Colonic mucosa (tissue), 4 donors: ENCODE measurements around the gene MAP2. TPM values are rescaled to one million over a fixed set of nuclear protein-coding genes. Genes with fewer than 3 reads are reported as not detected.

Source experiments
- DNase-seq: peaks from one replicate; pipeline ENCODE4 v3.0.0-alpha.2; 2020
- H3K27ac ChIP-seq: fragments of 200-600 bp; one replicate; pipeline ENCODE4 v1.8.0; 2021
- H3K27me3 ChIP-seq: fragments of 200-600 bp; one replicate; pipeline ENCODE4 v1.8.0; 2021
- H3K36me3 ChIP-seq: fragments of 200-600 bp; one replicate; pipeline ENCODE4 v1.8.0; 2021
- H3K4me1 ChIP-seq: fragments of 200-600 bp; one replicate; pipeline ENCODE4 v1.8.0; 2021; ENCODE audit warnings: mild to moderate bottlenecking
- H3K4me3 ChIP-seq: fragments of 200-600 bp; one replicate; pipeline ENCODE4 v1.8.0; 2021
- H3K9ac ChIP-seq, 2 donors: one replicate each; pipeline ENCODE4 v1.7.0; 2013; ENCODE audit warnings: control low read depth in 2 of 2, low read depth in 2 of 2, low read length in 2 of 2
- H3K9me3 ChIP-seq: fragments of 200-600 bp; one replicate; pipeline ENCODE4 v1.8.0; 2021
- CTCF ChIP-seq: fragments of 200-600 bp; IDR thresholded peaks from one replicate; pipeline ENCODE4 v1.8.0; 2022; ENCODE audit warnings: antibody characterized with exemption, mild to moderate bottlenecking
- intact Hi-C: fragments of 100-400 bp; cut with DNase I; formaldehyde crosslinking; loops from one replicate; pipeline ENCODE4 v1.14.1; 2022
- total RNA-seq, 2 donors: library from RNA; stranded (reverse); fragmentation: NEBNext Ultra II Directional in 1 of 2; extraction: Animal tissue kit (Norgen Biotek cat#: 25700) in 1 of 2; gene quantifications; one replicate each; pipeline ENCODE4 v1.2.1, GENCODE V29; 2021
- donor health status: healthy.
- donor health status: DM: no; HTN: no; CAD: no.
- donor health status: DM: no; HTN: no; CAD: no.

The MAP2 gene
- total RNA-seq, 2 donors from 2014 or later, result 0.84 to 1.4 TPM

DNA sequence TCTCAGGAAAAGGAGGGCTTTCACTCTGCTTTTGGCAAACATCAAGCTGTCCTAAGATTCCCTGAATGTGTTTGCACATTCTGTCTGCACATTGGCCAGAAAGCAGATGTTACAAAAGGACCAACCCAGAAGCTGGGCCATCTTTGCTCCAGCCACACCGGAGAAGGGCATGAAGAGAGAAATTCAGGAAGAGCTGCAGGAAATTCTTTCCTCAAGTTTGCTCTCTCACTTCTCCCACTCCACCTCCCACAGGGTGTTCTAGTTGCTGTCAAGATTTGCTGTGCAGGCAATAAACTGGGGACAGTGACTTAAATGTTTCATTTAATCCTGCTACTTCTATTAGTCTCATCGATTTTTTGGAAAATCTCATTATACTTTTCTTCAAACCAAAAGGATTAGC lies 210.1 kb downstream of the MAP2 start:
- Histone ChIP-seq H3K9ac (no peak overlapping the region), H3K9me3 (no peaks in the 10 kb centered on the region), H3K36me3 (no peaks in the 10 kb centered on the region), H3K4me3 (no peak overlapping the region), H3K27ac (no peak overlapping the region), H3K27me3 (no peaks in the 10 kb centered on the region), H3K4me1 (no peaks in the 10 kb centered on the region)
- intact Hi-C loops, result no loop called here
- DNase-seq, result no peak
- TF ChIP-seq CTCF, result no peak

DNA sequence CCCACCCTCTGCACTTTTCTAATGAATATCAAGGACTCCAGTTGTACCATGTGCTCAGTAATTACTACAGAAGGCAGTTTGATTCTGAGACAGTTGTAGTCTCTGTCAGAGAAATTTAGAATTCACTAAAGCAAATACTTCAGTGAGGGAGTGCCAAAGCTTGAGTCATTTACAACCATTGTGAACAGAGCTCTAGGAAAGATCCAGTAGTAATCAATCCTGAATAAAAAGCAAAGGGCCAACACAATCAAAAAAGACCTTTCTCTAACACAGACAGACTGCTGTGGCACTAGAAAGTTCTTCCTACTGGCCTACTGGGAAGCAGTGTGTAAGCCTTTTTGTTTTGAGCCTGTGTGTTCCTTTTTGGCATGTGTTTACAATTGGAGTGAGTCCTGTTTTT lies 212.2 kb downstream of the MAP2 start:
- TF ChIP-seq CTCF, result no peak
- H3K27me3 ChIP-seq, result no peaks in the 10 kb centered on the region
- intact Hi-C loops, result no loop called here
- no peak for DNase-seq
- no peak overlapping the region for H3K9ac ChIP-seq
- H3K9me3 ChIP-seq, result no peaks in the 10 kb centered on the region
- no peak overlapping the region for H3K4me3 ChIP-seq
- H3K4me1 ChIP-seq, result no peaks in the 10 kb centered on the region
- no peaks in the 10 kb centered on the region for H3K36me3 ChIP-seq
- no peak overlapping the region for H3K27ac ChIP-seq

GRCh38 chr2:209637293-209637692 lies 213.4 kb downstream of the MAP2 start:
- Histone ChIP-seq H3K4me3 (no peak overlapping the region), H3K27ac (no peak overlapping the region), H3K36me3 (no peaks in the 10 kb centered on the region), H3K27me3 (no peaks in the 10 kb centered on the region), H3K9ac (no peak overlapping the region), H3K9me3 (no peaks in the 10 kb centered on the region), H3K4me1 (no peaks in the 10 kb centered on the region)
- intact Hi-C loops, result no loop called here
- DNase-seq, result no peak
- no peak for TF ChIP-seq CTCF

GRCh38 chr2:209638346-209638745 lies 214.5 kb downstream of the MAP2 start:
- Histone ChIP-seq H3K36me3 (no peaks in the 10 kb centered on the region), H3K9ac (no peak overlapping the region), H3K4me3 (no peak overlapping the region), H3K4me1 (no peaks in the 10 kb centered on the region), H3K9me3 (no peaks in the 10 kb centered on the region), H3K27ac (no peak overlapping the region), H3K27me3 (no peaks in the 10 kb centered on the region)
- DNase-seq, result no peak
- intact Hi-C loops, result no loop called here
- no peak for TF ChIP-seq CTCF

- H3K4me1 ChIP-seq, result no peaks in the 10 kb centered on the region
- H3K9ac ChIP-seq, result no peak overlapping the region
- no peak for DNase-seq
- H3K27me3 ChIP-seq, result no peaks in the 10 kb centered on the region
- no peaks in the 10 kb centered on the region for H3K9me3 ChIP-seq
- intact Hi-C loops, result no loop called here
- no peak overlapping the region for H3K27ac ChIP-seq
- no peaks in the 10 kb centered on the region for H3K36me3 ChIP-seq
- H3K4me3 ChIP-seq, result no peak overlapping the region
- no peak for TF ChIP-seq CTCF
Measured at GRCh38 chr2:209640358-209640757, 216.5 kb downstream of the MAP2 start.
